ENCODE data around the gene NACC2. TPM values are rescaled to one million over a fixed set of nuclear protein-coding genes. Genes with fewer than 3 reads are reported as not detected.

NACC2 gene
- total RNA-seq, 1 donor from 2014 or later: 9.6 TPM

DNA sequence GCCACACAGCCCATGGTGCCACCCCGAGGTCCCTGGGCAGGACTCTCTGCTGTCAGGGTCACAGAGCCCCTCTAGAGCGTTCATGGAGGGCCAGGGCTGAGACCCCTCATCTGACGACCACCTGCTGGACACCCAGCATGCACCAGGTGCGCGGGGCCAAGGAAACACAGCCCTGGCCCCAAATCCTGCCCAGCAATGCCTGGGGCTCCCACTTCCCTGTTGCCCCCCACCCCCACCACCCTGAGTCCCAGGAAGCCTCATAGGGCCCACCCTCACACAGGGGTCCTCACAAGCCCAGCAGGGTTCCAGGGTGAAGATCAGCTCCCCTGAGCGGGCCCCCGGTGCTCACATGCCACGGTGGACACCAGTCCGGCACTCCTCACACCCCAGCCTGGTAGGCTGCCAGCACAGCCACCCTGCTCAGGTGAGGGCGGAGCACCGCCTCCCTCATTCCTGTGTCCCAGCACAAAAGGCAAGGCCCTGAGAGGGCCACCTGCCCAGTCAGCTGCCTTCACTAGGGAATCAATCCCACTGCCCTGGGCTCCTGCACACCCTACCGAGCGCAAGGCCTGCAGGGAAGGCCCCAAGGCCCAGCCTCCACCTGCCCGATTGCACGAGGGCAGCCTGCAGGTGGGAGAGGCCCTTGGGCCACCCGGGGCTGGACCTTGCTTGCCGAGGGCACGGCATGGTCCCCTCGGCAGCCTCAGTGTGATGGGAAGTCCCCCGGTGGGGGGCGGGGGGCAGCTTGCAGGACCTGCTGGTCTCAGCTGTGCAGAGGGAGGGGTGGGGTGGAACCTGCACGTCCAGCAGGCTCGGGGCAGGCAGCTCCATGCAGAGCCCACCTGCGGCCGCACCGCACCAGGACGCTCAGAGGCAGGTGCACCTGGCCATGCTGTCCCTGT, 77.5 kb downstream of the NACC2 start:
- TF ChIP-seq, protein P1, sequence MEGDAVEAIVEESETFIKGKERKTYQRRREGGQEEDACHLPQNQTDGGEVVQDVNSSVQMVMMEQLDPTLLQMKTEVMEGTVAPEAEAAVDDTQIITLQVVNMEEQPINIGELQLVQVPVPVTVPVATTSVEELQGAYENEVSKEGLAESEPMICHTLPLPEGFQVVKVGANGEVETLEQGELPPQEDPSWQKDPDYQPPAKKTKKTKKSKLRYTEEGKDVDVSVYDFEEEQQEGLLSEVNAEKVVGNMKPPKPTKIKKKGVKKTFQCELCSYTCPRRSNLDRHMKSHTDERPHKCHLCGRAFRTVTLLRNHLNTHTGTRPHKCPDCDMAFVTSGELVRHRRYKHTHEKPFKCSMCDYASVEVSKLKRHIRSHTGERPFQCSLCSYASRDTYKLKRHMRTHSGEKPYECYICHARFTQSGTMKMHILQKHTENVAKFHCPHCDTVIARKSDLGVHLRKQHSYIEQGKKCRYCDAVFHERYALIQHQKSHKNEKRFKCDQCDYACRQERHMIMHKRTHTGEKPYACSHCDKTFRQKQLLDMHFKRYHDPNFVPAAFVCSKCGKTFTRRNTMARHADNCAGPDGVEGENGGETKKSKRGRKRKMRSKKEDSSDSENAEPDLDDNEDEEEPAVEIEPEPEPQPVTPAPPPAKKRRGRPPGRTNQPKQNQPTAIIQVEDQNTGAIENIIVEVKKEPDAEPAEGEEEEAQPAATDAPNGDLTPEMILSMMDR (IDR thresholded peaks at IDR 0.05; ENCODE audit: unreplicated experiment): no peak
- H3K4me1 Mint-ChIP-seq (ENCODE audit: unreplicated experiment): no peaks in the 10 kb centered on the region
- H3K27ac Mint-ChIP-seq (ENCODE audit: unreplicated experiment): no peak overlapping the region
- H3K27me3 Mint-ChIP-seq (ENCODE audit: unreplicated experiment): no peaks in the 10 kb centered on the region
- DNase-seq (ENCODE audit: low spot score): peak; percentile 3
- H3K4me3 Mint-ChIP-seq (ENCODE audit: unreplicated experiment): no peak overlapping the region
- peaks cover 12% of the 10 kb centered on the region for H3K36me3 Mint-ChIP-seq (ENCODE audit: low read depth, unreplicated experiment)
- H3K9me3 Mint-ChIP-seq (ENCODE audit: unreplicated experiment): no peaks in the 10 kb centered on the region

DNA sequence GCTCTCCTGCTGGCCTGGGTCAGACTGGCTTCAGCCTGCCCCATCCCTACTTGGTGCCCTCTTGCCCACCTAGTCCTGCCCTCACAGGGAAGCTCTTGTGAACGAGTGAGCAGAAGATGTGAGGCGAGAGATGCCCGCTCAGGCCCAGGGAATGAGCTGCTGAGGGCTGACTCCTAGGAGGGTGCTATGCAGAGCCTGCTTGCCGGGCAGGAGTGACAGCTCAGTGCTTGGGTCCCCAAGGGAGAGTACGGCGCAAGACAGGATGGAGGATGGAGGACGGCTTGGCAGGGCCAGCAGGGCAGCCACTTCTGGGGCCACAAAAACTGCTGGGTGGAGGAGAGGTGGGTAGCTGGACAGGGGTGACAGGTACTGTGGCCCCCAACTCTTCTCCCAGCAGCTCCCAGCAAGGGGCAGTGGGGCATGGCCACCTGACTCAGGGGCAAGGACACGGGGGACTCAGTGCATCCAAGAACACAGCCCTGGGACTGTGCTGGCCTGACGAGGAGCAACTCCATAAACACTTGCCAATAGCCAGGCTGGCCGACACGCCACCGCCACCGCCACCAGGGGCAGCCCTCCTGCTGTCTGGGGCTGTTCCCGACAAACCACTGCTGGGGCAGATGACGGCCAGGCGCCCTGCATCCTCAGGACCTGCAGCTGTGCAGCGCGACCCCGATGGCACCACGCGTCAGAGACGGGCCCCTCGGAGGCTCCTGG, 78.4 kb downstream of the NACC2 start:
- TF ChIP-seq, protein P1 (IDR thresholded peaks at IDR 0.05; ENCODE audit: unreplicated experiment): no peak
- Mint-ChIP-seq H3K4me1 (ENCODE audit: unreplicated experiment) (peaks cover 3% of the 10 kb centered on the region), H3K4me3 (ENCODE audit: unreplicated experiment) (no peak overlapping the region), H3K9me3 (ENCODE audit: unreplicated experiment) (no peaks in the 10 kb centered on the region), H3K27me3 (ENCODE audit: unreplicated experiment) (no peaks in the 10 kb centered on the region), H3K36me3 (ENCODE audit: low read depth, unreplicated experiment) (peaks cover 12% of the 10 kb centered on the region), H3K27ac (ENCODE audit: unreplicated experiment) (peak overlapping the region; percentile 30)
- peak; percentile 31 for DNase-seq (ENCODE audit: low spot score)

DNA sequence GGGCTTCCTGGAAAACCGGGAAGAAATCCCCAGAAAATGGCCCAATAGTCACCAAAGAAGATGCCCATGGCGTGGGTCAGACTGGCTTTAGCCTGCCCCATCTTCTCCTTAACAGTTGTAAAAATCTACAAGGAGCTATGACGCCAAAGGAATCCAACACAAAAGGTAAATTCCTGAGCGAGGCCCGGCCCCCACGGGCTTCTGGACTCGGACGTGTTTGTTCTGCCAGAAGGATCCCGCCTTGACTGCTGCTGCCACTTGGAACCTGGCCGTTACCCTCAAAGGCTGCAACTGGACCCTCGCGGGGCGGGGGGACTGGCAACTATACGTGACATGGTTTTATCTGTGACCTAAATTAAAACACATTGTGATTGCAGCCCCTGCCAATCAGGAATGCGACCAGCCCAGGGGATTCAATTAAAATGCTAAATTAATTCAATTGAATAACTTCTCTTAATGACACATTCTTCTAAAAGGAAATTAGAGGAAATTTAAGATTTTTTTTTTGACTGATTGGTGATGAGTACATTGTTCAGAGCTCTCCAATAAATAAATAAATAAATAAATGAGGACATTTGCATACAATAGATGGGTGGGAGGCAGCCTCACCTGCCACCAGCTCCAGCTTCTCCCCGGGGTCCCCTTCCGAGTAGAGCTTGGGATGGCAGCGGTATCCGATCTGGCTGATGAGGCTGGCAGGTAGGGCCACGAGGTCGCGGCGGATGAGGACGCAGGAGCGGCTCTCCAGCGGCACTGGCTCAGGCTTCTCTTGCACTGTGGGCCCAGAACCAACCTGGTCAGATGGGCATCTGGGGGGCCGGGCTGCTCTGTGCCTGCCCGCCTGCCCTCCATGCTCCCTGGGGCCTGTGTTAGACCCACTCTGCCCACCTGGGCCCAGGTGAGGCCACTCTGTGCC, 79.2 kb downstream of the NACC2 start:
- Mint-ChIP-seq H3K4me1 (ENCODE audit: unreplicated experiment) (peaks cover 3% of the 10 kb centered on the region), H3K9me3 (ENCODE audit: unreplicated experiment) (no peaks in the 10 kb centered on the region), H3K27ac (ENCODE audit: unreplicated experiment) (no peak overlapping the region), H3K4me3 (ENCODE audit: unreplicated experiment) (no peak overlapping the region), H3K27me3 (ENCODE audit: unreplicated experiment) (no peaks in the 10 kb centered on the region), H3K36me3 (ENCODE audit: low read depth, unreplicated experiment) (peaks cover 4% of the 10 kb centered on the region)
- TF ChIP-seq, protein P1 (IDR thresholded peaks at IDR 0.05; ENCODE audit: unreplicated experiment): no peak
- no peak for DNase-seq (ENCODE audit: low spot score)

DNA sequence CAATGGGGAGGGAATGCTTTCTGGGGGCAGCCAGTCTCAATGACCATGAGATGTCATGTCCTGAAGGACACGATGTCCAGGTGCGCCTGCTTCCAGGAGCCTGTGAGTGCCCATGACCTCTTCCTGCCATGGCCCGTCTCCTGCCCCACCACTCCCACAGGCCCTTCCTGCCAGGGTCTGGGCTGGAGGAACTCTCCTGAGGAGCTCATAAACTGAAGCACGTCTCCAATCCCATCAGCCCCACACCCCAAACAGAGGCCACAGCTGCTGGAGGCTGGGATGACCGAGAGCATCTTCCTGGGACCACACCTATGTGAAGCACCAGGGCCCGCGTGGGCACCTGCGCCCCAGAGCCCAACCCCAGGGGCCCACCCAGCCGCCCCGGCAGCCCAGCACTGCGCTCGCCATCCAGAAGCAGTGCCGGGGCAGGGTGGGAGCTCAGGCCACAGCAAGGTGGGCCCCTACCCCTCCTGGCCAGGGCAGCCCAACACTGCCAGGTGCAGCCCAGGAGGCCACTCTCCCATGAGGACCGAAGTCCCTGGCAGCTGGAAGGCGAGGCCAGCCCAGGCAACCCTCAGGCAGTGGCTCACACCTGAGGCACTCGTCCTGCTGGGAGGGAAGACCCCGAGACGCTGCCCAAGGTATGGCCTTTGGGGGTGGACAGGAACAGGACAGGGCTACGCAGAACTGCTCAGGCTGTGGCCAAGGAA, 80.0 kb downstream of the NACC2 start:
- DNase-seq (ENCODE audit: low spot score): no peak
- TF ChIP-seq, protein P1 (IDR thresholded peaks at IDR 0.05; ENCODE audit: unreplicated experiment): no peak
- Mint-ChIP-seq H3K27me3 (ENCODE audit: unreplicated experiment) (no peaks in the 10 kb centered on the region), H3K9me3 (ENCODE audit: unreplicated experiment) (no peaks in the 10 kb centered on the region), H3K27ac (ENCODE audit: unreplicated experiment) (peak overlapping the region; percentile 43), H3K4me3 (ENCODE audit: unreplicated experiment) (no peak overlapping the region), H3K36me3 (ENCODE audit: low read depth, unreplicated experiment) (no peaks in the 10 kb centered on the region), H3K4me1 (ENCODE audit: unreplicated experiment) (peaks cover 6% of the 10 kb centered on the region)

All from endothelial cell (in vitro differentiated cells).